HG02678 (cell line): ENCODE data around the gene WNT3.

Experiments used
- ATAC-seq: cut with Tn5 transposase; IDR thresholded peaks from one replicate; pipeline ENCODE4 v1.9.1; 2021; ENCODE audit warnings: mild to moderate bottlenecking, moderate library complexity; ENCODE audit not compliant: unreplicated experiment

Gene WNT3

GRCh38 chr17:46837521-46837920, 19.0 kb upstream of the WNT3 start:
- ATAC-seq, result no peak

- no peak for ATAC-seq
Observed at GRCh38 chr17:46836500-46836899, 18.0 kb upstream of the WNT3 start.

GRCh38 chr17:46834846-46835245, 16.4 kb upstream of the WNT3 start:
- ATAC-seq, result no peak

GRCh38 chr17:46833840-46834208, 15.3 kb upstream of the WNT3 start:
- no peak for ATAC-seq

GRCh38 chr17:46832945-46833839, 14.7 kb upstream of the WNT3 start:
- no peak for ATAC-seq

- ATAC-seq, result no peak
Observed at GRCh38 chr17:46832331-46832821, 13.9 kb upstream of the WNT3 start.

- ATAC-seq, result no peak
Observed at GRCh38 chr17:46831573-46832330, 13.3 kb upstream of the WNT3 start.

- ATAC-seq, result no peak
Observed at GRCh38 chr17:46827274-46827673, 8.8 kb upstream of the WNT3 start.

- no peak for ATAC-seq
Observed at GRCh38 chr17:46826116-46826515, 7.6 kb upstream of the WNT3 start.

GRCh38 chr17:46823657-46824056, 5.2 kb upstream of the WNT3 start:
- no peak for ATAC-seq

- no peak for ATAC-seq
Observed at GRCh38 chr17:46822388-46822921, 4.0 kb upstream of the WNT3 start.

- ATAC-seq, result no peak
Observed at GRCh38 chr17:46821482-46822387, 3.2 kb upstream of the WNT3 start.

GRCh38 chr17:46820592-46821450, 2.3 kb upstream of the WNT3 start:
- no peak for ATAC-seq

GRCh38 chr17:46819906-46820351, 1.4 kb upstream of the WNT3 start:
- no peak for ATAC-seq

GRCh38 chr17:46818929-46819859, 702 bp upstream of the WNT3 start:
- no peak for ATAC-seq

GRCh38 chr17:46817901-46818209, 637 bp downstream of the WNT3 start:
- no peak for ATAC-seq

- ATAC-seq, result no peak
Observed at GRCh38 chr17:46817151-46817900, 1.2 kb downstream of the WNT3 start.
